ENCODE results near the gene ST6GALNAC6.

DNA sequence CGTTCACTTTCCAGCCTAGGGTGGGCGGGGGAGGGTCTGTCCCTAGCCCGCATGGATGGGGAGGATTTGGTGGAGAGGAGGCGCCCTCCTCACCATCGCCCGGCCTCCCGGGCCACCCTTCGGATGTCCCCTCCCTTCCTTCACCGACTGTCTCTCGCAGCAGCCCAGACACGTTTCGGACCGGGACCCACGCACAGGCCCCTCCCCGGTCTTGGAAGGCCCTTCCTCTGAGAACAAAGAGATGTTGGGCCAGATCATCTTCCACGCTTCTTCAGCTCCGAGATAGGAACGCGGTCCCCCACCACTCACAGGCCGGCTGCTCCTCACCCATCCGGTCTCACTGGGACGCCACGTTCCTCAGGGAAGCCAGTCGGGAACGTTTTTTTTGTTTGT lies 38.9 kb upstream of the ST6GALNAC6 start:
- TF ChIP-seq JUN (IDR thresholded peaks at IDR 0.05; ENCODE audit: low read depth, low read length) = no peak
- TF ChIP-seq, protein P1, sequence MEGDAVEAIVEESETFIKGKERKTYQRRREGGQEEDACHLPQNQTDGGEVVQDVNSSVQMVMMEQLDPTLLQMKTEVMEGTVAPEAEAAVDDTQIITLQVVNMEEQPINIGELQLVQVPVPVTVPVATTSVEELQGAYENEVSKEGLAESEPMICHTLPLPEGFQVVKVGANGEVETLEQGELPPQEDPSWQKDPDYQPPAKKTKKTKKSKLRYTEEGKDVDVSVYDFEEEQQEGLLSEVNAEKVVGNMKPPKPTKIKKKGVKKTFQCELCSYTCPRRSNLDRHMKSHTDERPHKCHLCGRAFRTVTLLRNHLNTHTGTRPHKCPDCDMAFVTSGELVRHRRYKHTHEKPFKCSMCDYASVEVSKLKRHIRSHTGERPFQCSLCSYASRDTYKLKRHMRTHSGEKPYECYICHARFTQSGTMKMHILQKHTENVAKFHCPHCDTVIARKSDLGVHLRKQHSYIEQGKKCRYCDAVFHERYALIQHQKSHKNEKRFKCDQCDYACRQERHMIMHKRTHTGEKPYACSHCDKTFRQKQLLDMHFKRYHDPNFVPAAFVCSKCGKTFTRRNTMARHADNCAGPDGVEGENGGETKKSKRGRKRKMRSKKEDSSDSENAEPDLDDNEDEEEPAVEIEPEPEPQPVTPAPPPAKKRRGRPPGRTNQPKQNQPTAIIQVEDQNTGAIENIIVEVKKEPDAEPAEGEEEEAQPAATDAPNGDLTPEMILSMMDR (IDR thresholded peaks at IDR 0.05; ENCODE audit: control extremely low read depth in 1 of 3, insufficient read depth in 1 of 3, low read depth in 1 of 3, low read length in 3 of 3) = no peak
- no peak for TF ChIP-seq EP300 (IDR thresholded peaks at IDR 0.05; ENCODE audit: borderline replicate concordance in 1 of 2, low read depth in 2 of 2, low read length in 2 of 2)
- TF ChIP-seq EGR1 (IDR thresholded peaks at IDR 0.05; ENCODE audit: borderline replicate concordance, low read depth, low read length) = no peak
- no peak for TF ChIP-seq POLR2A (IDR thresholded peaks at IDR 0.05; ENCODE audit: control extremely low read depth in 1 of 2, low read depth in 2 of 2, low read length in 2 of 2)
- no peak for TF ChIP-seq PHF8 (conservative IDR thresholded peaks at IDR 0.05; ENCODE audit: low read depth, low read length)
- TF ChIP-seq RXRA (IDR thresholded peaks at IDR 0.05; ENCODE audit: insufficient read depth, low read depth, low read length) = no peak
- TF ChIP-seq SP2 (IDR thresholded peaks at IDR 0.05; ENCODE audit: low read length) = no peak
- TF ChIP-seq, protein P2, sequence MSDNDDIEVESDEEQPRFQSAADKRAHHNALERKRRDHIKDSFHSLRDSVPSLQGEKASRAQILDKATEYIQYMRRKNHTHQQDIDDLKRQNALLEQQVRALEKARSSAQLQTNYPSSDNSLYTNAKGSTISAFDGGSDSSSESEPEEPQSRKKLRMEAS (IDR thresholded peaks at IDR 0.05) = no peak
- no peak for TF ChIP-seq FOSL1 (IDR thresholded peaks at IDR 0.05; ENCODE audit: insufficient read depth, low read depth, low read length)
- TF ChIP-seq EZH2 (IDR thresholded peaks at IDR 0.05; ENCODE audit: low read depth, low read length, severe bottlenecking) = no peak
